GM12865 (cell line): Measurements from ENCODE around the gene RCAN2.

Experiments used
- DNase-seq: peaks from one replicate; pipeline ENCODE4 v3.0.0; 2010; ENCODE audit warnings: low read depth
- H3K4me3 ChIP-seq: 2 replicates; pipeline ENCODE4 v1.5.1; 2011; ENCODE audit warnings: mild to moderate bottlenecking, low read depth, low read length, control low read depth
- CTCF ChIP-seq: IDR thresholded peaks from 2 replicates; pipeline ENCODE4 v1.5.1; 2011; ENCODE audit warnings: low read length, control low read depth, low read depth, inconsistent platforms; ENCODE audit not compliant: insufficient read depth; ENCODE audit errors: missing control alignments

Gene RCAN2

GRCh38 chr6:46279874-46280273 lies 211.4 kb downstream of the RCAN2 start:
- TF ChIP-seq CTCF: no peak
- DNase-seq: no peak

GRCh38 chr6:46276576-46277142 lies 214.6 kb downstream of the RCAN2 start:
- TF ChIP-seq CTCF: no peak
- no peak overlapping the region for H3K4me3 ChIP-seq
- DNase-seq: no peak

More at GRCh38 chr6:46279874-46280273, 211.4 kb downstream of the RCAN2 start:
- H3K4me3 ChIP-seq: no peak overlapping the region

GRCh38 chr6:46274502-46274901 lies 216.7 kb downstream of the RCAN2 start:
- no peak for DNase-seq
- no peak overlapping the region for H3K4me3 ChIP-seq
- no peak for TF ChIP-seq CTCF

- H3K4me3 ChIP-seq: no peak overlapping the region
- no peak for TF ChIP-seq CTCF
- no peak for DNase-seq
Measured at GRCh38 chr6:46273911-46274310, 217.3 kb downstream of the RCAN2 start.

- no peak for DNase-seq
- H3K4me3 ChIP-seq: no peak overlapping the region
- no peak for TF ChIP-seq CTCF
Measured at GRCh38 chr6:46271728-46272127, 219.5 kb downstream of the RCAN2 start.

GRCh38 chr6:46271107-46271506 lies 220.1 kb downstream of the RCAN2 start:
- no peak for TF ChIP-seq CTCF
- no peak for DNase-seq
- no peak overlapping the region for H3K4me3 ChIP-seq

- H3K4me3 ChIP-seq: no peak overlapping the region
- no peak for TF ChIP-seq CTCF
Measured at GRCh38 chr6:46270336-46270735, 220.9 kb downstream of the RCAN2 start.

More at GRCh38 chr6:46270336-46270735, 220.9 kb downstream of the RCAN2 start:
- no peak for DNase-seq
